A549 (cell line): ENCODE measurements around the gene NUP205.

Source experiments
- CBX8 ChIP-seq: fragments of 200-600 bp; sonication (generic); IDR thresholded peaks from 2 replicates; pipeline ENCODE4 v1.6.1; 2016
- CHD2 ChIP-seq: fragments of 150-350 bp; IDR thresholded peaks from 2 replicates; pipeline ENCODE4 v1.6.1; 2014; ENCODE audit warnings: low read length; ENCODE audit not compliant: partially characterized antibody
- NR3C1 ChIP-seq: fragments of >200 bp; sonication (Bioruptor Twin); formaldehyde crosslinking; IDR thresholded peaks from 3 replicates; pipeline ENCODE4 v1.6.1; 2017
- PHF8 ChIP-seq: fragments of 200-600 bp; sonication (generic); IDR thresholded peaks from 2 replicates; pipeline ENCODE4 v1.6.1; 2016; ENCODE audit warnings: low read depth, mild to moderate bottlenecking, antibody characterized with exemption, moderate library complexity, borderline replicate concordance
- POLR2A ChIP-seq: IDR thresholded peaks from 2 replicates; pipeline ENCODE4 v1.6.1; 2012; ENCODE audit warnings: mild to moderate bottlenecking, low read length
- POLR2AphosphoS2 ChIP-seq: conservative IDR thresholded peaks from 2 replicates; pipeline ENCODE4 v1.6.1; 2012; ENCODE audit warnings: low read length, improper control_type of control experiment, inconsistent platforms
- RAD21 ChIP-seq, 2 experiments: fragments of >200 bp in 1 of 2; sonication (Bioruptor Twin) in 1 of 2; formaldehyde crosslinking in 1 of 2; IDR thresholded peaks in 1 of 2; conservative IDR thresholded peaks in 1 of 2; 2 replicates in 1 of 2; 3 replicates in 1 of 2; pipeline ENCODE4 v1.6.1; 2012 to 2018; ENCODE audit warnings: inconsistent platforms in 1 of 2
- RARB ChIP-seq: fragments of 250-450 bp; sonication (Bioruptor Pico); IDR thresholded peaks from 2 replicates; pipeline ENCODE4 v1.8.0; 2021; ENCODE audit warnings: mild to moderate bottlenecking, moderate library complexity
- RCOR1 ChIP-seq: fragments of 150-350 bp; IDR thresholded peaks from 2 replicates; pipeline ENCODE4 v1.6.1; 2014; ENCODE audit warnings: antibody characterized with exemption, low read length, low read depth
- REST ChIP-seq: fragments of 200-600 bp; sonication (generic); IDR thresholded peaks from 2 replicates; pipeline ENCODE4 v1.6.1; 2016; ENCODE audit warnings: antibody characterized with exemption, mild to moderate bottlenecking, moderate library complexity
- RNF2 ChIP-seq: fragments of 200-600 bp; sonication (generic); IDR thresholded peaks from 2 replicates; pipeline ENCODE4 v1.6.1; 2016; ENCODE audit warnings: low read depth, mild to moderate bottlenecking, antibody characterized with exemption, moderate library complexity, borderline replicate concordance
- TP53 ChIP-seq: fragments of 250-450 bp; sonication (Bioruptor Pico); IDR thresholded peaks from 2 replicates; pipeline ENCODE4 v1.5.0; 2021; ENCODE audit warnings: mild to moderate bottlenecking, moderate library complexity
- ZFP36 ChIP-seq: fragments of 450-650 bp; IDR thresholded peaks from 2 replicates; pipeline ENCODE4 v1.6.1; 2014; ENCODE audit warnings: borderline replicate concordance; ENCODE audit not compliant: partially characterized antibody
- TF ChIP-seq, protein P1 (sequence below): fragments of >200 bp; sonication (Bioruptor Twin); formaldehyde crosslinking; IDR thresholded peaks from 3 replicates; pipeline ENCODE4 v1.5.1; 2016

DNA sequence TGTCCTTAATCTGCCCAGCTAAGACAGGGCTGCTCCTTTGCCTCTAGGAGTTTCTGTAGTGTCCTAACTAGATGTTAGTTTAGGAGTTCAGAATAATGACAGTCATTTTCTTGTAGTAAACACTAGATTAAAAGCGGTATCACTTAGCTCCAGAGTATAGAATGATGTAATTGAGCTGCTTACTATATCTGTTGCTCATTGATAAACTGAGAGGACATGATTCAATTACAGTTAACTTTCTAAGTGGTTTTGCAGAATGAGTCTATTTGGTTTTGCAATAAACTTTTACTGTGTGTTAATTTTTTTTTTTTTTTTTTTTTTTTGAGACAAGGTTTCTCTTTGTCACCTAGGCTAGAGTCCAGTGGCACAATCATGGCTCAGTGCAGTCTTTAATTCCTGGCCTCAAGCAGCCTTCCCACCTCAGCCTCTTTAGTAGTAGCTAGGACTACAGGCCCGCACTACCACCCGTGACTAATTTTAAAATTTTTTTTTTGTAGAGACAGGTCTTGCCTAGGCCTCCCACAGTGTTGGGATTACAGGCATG, 106.4 kb downstream of the NUP205 start:
- TF ChIP-seq NR3C1 (no peak), RCOR1 (no peak), CBX8 (no peak), POLR2A (no peak), CHD2 (no peak), RNF2 (no peak), PHF8 (no peak), ZFP36 (no peak), TP53 (CRISPR knock-in tag) (no peak), POLR2AphosphoS2 (no peak), RARB (CRISPR knock-in tag) (no peak), RAD21 (conservative IDR thresholded peaks at IDR 0.05 in 1 of 2, IDR thresholded peaks at IDR 0.05 in 1 of 2) (no peak), REST (no peak)
- TF ChIP-seq, protein P1, sequence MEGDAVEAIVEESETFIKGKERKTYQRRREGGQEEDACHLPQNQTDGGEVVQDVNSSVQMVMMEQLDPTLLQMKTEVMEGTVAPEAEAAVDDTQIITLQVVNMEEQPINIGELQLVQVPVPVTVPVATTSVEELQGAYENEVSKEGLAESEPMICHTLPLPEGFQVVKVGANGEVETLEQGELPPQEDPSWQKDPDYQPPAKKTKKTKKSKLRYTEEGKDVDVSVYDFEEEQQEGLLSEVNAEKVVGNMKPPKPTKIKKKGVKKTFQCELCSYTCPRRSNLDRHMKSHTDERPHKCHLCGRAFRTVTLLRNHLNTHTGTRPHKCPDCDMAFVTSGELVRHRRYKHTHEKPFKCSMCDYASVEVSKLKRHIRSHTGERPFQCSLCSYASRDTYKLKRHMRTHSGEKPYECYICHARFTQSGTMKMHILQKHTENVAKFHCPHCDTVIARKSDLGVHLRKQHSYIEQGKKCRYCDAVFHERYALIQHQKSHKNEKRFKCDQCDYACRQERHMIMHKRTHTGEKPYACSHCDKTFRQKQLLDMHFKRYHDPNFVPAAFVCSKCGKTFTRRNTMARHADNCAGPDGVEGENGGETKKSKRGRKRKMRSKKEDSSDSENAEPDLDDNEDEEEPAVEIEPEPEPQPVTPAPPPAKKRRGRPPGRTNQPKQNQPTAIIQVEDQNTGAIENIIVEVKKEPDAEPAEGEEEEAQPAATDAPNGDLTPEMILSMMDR: no peak
